Subcutaneous adipose tissue (tissue), 4 donors: ENCODE data around the gene SCEL. TPM values are rescaled to one million over a fixed set of nuclear protein-coding genes. Genes with fewer than 3 reads are reported as not detected.

ENCODE experiments used
- CTCF ChIP-seq: fragments of 450-650 bp; IDR thresholded peaks from one replicate; pipeline ENCODE4 v1.5.1; 2016; ENCODE audit warnings: low read depth, mild to moderate bottlenecking, control low read depth, antibody characterized with exemption, moderate library complexity
- total RNA-seq, 4 donors: library from RNA; depleted of rRNA; stranded (reverse); fragments of >200 nt; gene quantifications; one replicate each; pipeline ENCODE4 v1.1.0, GENCODE V29; 2016

Gene SCEL
- under 1 TPM; 0.17 to 0.57 (median 0.35) TPM for total RNA-seq

GRCh38 chr13:77535448-77535847 lies at the start of gene SCEL:
TSS of gene SCEL (plus strand) at chr13:77535706. CDS start at chr13:77555876, 20,170 bp downstream.
- TF ChIP-seq CTCF: no peak

GRCh38 chr13:77489566-77490337 lies 45.8 kb upstream of the SCEL start:
- TF ChIP-seq CTCF: no peak

- no peak for TF ChIP-seq CTCF
These were observed 42.5 kb upstream of the SCEL start for GRCh38 chr13:77492982-77493381.

- TF ChIP-seq CTCF: no peak
These were observed 41.3 kb upstream of the SCEL start for GRCh38 chr13:77494226-77494625.

- TF ChIP-seq CTCF: no peak
These were observed 38.2 kb upstream of the SCEL start for GRCh38 chr13:77497350-77497749.

- no peak for TF ChIP-seq CTCF
These were observed 37.7 kb upstream of the SCEL start for GRCh38 chr13:77497835-77498234.

- no peak for TF ChIP-seq CTCF
These were observed 33.3 kb upstream of the SCEL start for GRCh38 chr13:77502104-77502720.
